DOHH2 (cell line): Measurements from ENCODE around the gene RAB3D.

ENCODE experiments used
- H3F3A ChIP-seq: fragments of 200-600 bp; sonication (generic), shearing (Covaris generic); 2 replicates; pipeline ENCODE4 v1.6.0; 2016; ENCODE audit warnings: antibody characterized with exemption, mild to moderate bottlenecking; ENCODE audit not compliant: control insufficient read depth, insufficient read depth
- H3K27ac ChIP-seq: fragments of 200-600 bp; sonication (generic); 2 replicates; pipeline ENCODE4 v1.5.1; 2014; ENCODE audit warnings: low read depth, mild to moderate bottlenecking, low read length, moderate library complexity
- H3K27me3 ChIP-seq: fragments of 200-600 bp; sonication (generic); 2 replicates; pipeline ENCODE4 v1.6.1; 2014; ENCODE audit warnings: mild to moderate bottlenecking, low read length, mixed read lengths; ENCODE audit not compliant: control insufficient read depth
- H3K36me3 ChIP-seq: fragments of 200-600 bp; sonication (generic); 2 replicates; pipeline ENCODE4 v1.6.1; 2014; ENCODE audit warnings: mild to moderate bottlenecking, low read length, moderate library complexity, mixed read lengths; ENCODE audit not compliant: control insufficient read depth
- H3K4me1 ChIP-seq: fragments of 200-600 bp; sonication (generic); 2 replicates; pipeline ENCODE4 v1.6.1; 2014; ENCODE audit warnings: mild to moderate bottlenecking, low read length, mixed read lengths; ENCODE audit not compliant: control insufficient read depth
- H3K4me2 ChIP-seq: fragments of 200-600 bp; sonication (generic); 2 replicates; pipeline ENCODE4 v1.6.0; 2014; ENCODE audit warnings: mild to moderate bottlenecking, low read length, moderate library complexity
- H3K4me3 ChIP-seq: fragments of 200-600 bp; sonication (generic); 2 replicates; pipeline ENCODE4 v1.5.1; 2014; ENCODE audit warnings: mild to moderate bottlenecking, low read length, mixed read lengths
- H3K79me2 ChIP-seq: fragments of 200-600 bp; sonication (generic); 2 replicates; pipeline ENCODE4 v1.6.1; 2014; ENCODE audit warnings: mild to moderate bottlenecking, low read length, mixed read lengths; ENCODE audit not compliant: control insufficient read depth
- H3K9me2 ChIP-seq: fragments of 200-600 bp; sonication (generic); replicated peaks from 2 replicates; pipeline ENCODE4 v1.6.1; 2014; ENCODE audit warnings: mild to moderate bottlenecking, low read length, mixed read lengths; ENCODE audit not compliant: control insufficient read depth
- H3K9me3 ChIP-seq: fragments of 200-600 bp; sonication (generic); 2 replicates; pipeline ENCODE4 v1.6.1; 2014; ENCODE audit warnings: antibody characterized with exemption, low read length, mixed read lengths; ENCODE audit not compliant: control insufficient read depth, insufficient read depth
- H4K20me1 ChIP-seq: fragments of 200-600 bp; sonication (generic); 2 replicates; pipeline ENCODE4 v1.6.0; 2014; ENCODE audit warnings: low read depth, mild to moderate bottlenecking, antibody characterized with exemption, low read length, moderate library complexity; ENCODE audit not compliant: control insufficient read depth, insufficient read depth
- CTCF ChIP-seq: fragments of 200-600 bp; sonication (generic); IDR thresholded peaks from one replicate; pipeline ENCODE4 v1.5.1; 2014; ENCODE audit warnings: antibody characterized with exemption, mild to moderate bottlenecking, low read depth, low read length; ENCODE audit not compliant: poor library complexity, severe bottlenecking
- EZH2phosphoT487 ChIP-seq: fragments of 200-600 bp; sonication (generic); IDR thresholded peaks from 2 replicates; pipeline ENCODE4 v1.6.1; 2017; ENCODE audit warnings: borderline replicate concordance, mild to moderate bottlenecking, antibody characterized with exemption, low read length, moderate library complexity, mixed read lengths

The RAB3D gene

GRCh38 chr19:11279505-11280236 lies 59.8 kb downstream of the RAB3D start:
- no peak overlapping the region for H3K4me3 ChIP-seq
- no peak for TF ChIP-seq EZH2phosphoT487
- no peak for TF ChIP-seq CTCF
- H3K9me2 ChIP-seq = no peaks in the 10 kb centered on the region
- H3K27me3 ChIP-seq = no peaks in the 10 kb centered on the region
- H3K27ac ChIP-seq = no peak overlapping the region
- peaks cover 4% of the 10 kb centered on the region; the same call in 1 of the 2 replicates for H3K4me1 ChIP-seq
- H4K20me1 ChIP-seq = no peaks in the 10 kb centered on the region
- no peaks in the 10 kb centered on the region for H3K36me3 ChIP-seq
- H3K4me2 ChIP-seq = no peak overlapping the region
- H3K79me2 ChIP-seq = no peaks in the 10 kb centered on the region
- H3K9me3 ChIP-seq = no peaks in the 10 kb centered on the region
- H3F3A ChIP-seq = no peaks in the 10 kb centered on the region

GRCh38 chr19:11278670-11279069 lies 60.8 kb downstream of the RAB3D start:
- no peaks in the 10 kb centered on the region for H3K9me2 ChIP-seq
- no peak overlapping the region for H3K4me2 ChIP-seq
- H3K4me3 ChIP-seq = no peak overlapping the region
- H3K9me3 ChIP-seq = no peaks in the 10 kb centered on the region
- no peak overlapping the region for H3K27ac ChIP-seq
- H3F3A ChIP-seq = no peaks in the 10 kb centered on the region
- TF ChIP-seq CTCF (no peak), EZH2phosphoT487 (no peak)
- no peaks in the 10 kb centered on the region for H3K36me3 ChIP-seq
- H3K4me1 ChIP-seq = peaks cover 4% of the 10 kb centered on the region; the same call in 1 of the 2 replicates
- H4K20me1 ChIP-seq = no peaks in the 10 kb centered on the region
- H3K79me2 ChIP-seq = no peaks in the 10 kb centered on the region
- no peaks in the 10 kb centered on the region for H3K27me3 ChIP-seq

- Histone ChIP-seq H3K9me2 (no peaks in the 10 kb centered on the region), H3K36me3 (no peaks in the 10 kb centered on the region), H3K4me2 (no peak overlapping the region), H3K27me3 (no peaks in the 10 kb centered on the region), H3K4me1 (peaks cover 2% of the 10 kb centered on the region), H3K27ac (no peak overlapping the region), H3K4me3 (no peak overlapping the region), H3F3A (no peaks in the 10 kb centered on the region), H3K9me3 (no peaks in the 10 kb centered on the region), H3K79me2 (no peaks in the 10 kb centered on the region), H4K20me1 (no peaks in the 10 kb centered on the region)
- TF ChIP-seq EZH2phosphoT487 (no peak), CTCF (no peak)
Observed at GRCh38 chr19:11274533-11275086, 64.8 kb downstream of the RAB3D start.
